Memory B cell (primary cell): ENCODE results near the gene TCP11L2.
"Not testable (repeated sequence)": the region's sequence is repeated elsewhere in the genome, so short reads cannot be mapped to it uniquely, and the experiment has no call there.

ENCODE experiments used
- ATAC-seq: fragments of 150-1000 bp; cut with Tn5 transposase; 2 replicates; pipeline ENCODE4 v1.10.0; 2021; ENCODE audit warnings: low read depth, mild to moderate bottlenecking, moderate library complexity
- DNase-seq, 2 donors: peaks; one replicate each; pipeline ENCODE4 v3.0.0; 2022; ENCODE audit warnings: low spot score in 2 of 2
- H3K27ac Mint-ChIP-seq: one replicate; pipeline ENCODE4 v1.8.0; 2022; ENCODE audit warnings: mild to moderate bottlenecking, moderate library complexity, mixed read lengths
- H3K27me3 Mint-ChIP-seq: one replicate; pipeline ENCODE4 v1.8.0; 2022; ENCODE audit warnings: mixed read lengths
- H3K36me3 Mint-ChIP-seq: one replicate; pipeline ENCODE4 v1.8.0; 2022; ENCODE audit warnings: mild to moderate bottlenecking, mixed read lengths
- H3K4me1 Mint-ChIP-seq: one replicate; pipeline ENCODE4 v1.8.0; 2022; ENCODE audit warnings: mixed read lengths
- H3K4me3 Mint-ChIP-seq: one replicate; pipeline ENCODE4 v1.8.0; 2022; ENCODE audit warnings: mild to moderate bottlenecking, moderate library complexity, mixed read lengths
- H3K9me3 Mint-ChIP-seq: one replicate; pipeline ENCODE4 v1.8.0; 2022; ENCODE audit warnings: mixed read lengths

The TCP11L2 gene

GRCh38 chr12:106358396-106359241 lies 56.1 kb downstream of the TCP11L2 start:
- no peak for DNase-seq
- peak overlapping the region; percentile 71 for H3K27ac Mint-ChIP-seq
- H3K27me3 Mint-ChIP-seq, result no peaks in the 10 kb centered on the region
- no peaks in the 10 kb centered on the region for H3K36me3 Mint-ChIP-seq
- no peak for ATAC-seq
- no peaks in the 10 kb centered on the region for H3K9me3 Mint-ChIP-seq
- peak overlapping the region; percentile 72 for H3K4me3 Mint-ChIP-seq
- H3K4me1 Mint-ChIP-seq, result peaks cover 9% of the 10 kb centered on the region

GRCh38 chr12:106359646-106360399 lies 57.3 kb downstream of the TCP11L2 start:
- peaks cover 4% of the 10 kb centered on the region for H3K36me3 Mint-ChIP-seq
- H3K9me3 Mint-ChIP-seq, result no peaks in the 10 kb centered on the region
- peaks cover 9% of the 10 kb centered on the region for H3K4me1 Mint-ChIP-seq
- no peak overlapping the region for H3K4me3 Mint-ChIP-seq
- ATAC-seq (no peak), DNase-seq (no peak)
- no peaks in the 10 kb centered on the region for H3K27me3 Mint-ChIP-seq
- no peak overlapping the region for H3K27ac Mint-ChIP-seq

- ATAC-seq, result no peak
Measured at GRCh38 chr12:106360400-106360994, 58.0 kb downstream of the TCP11L2 start.

GRCh38 chr12:106362971-106363370 lies 60.4 kb downstream of the TCP11L2 start:
- Mint-ChIP-seq H3K36me3 (peaks cover 5% of the 10 kb centered on the region), H3K4me3 (no peak overlapping the region), H3K27ac (no peak overlapping the region), H3K4me1 (peaks cover 5% of the 10 kb centered on the region), H3K9me3 (no peaks in the 10 kb centered on the region), H3K27me3 (no peaks in the 10 kb centered on the region)
- ATAC-seq (no peak), DNase-seq (no peak)

More at GRCh38 chr12:106360400-106360994, 58.0 kb downstream of the TCP11L2 start:
- H3K36me3 Mint-ChIP-seq, result peaks cover 4% of the 10 kb centered on the region
- no peak for DNase-seq
- H3K27me3 Mint-ChIP-seq, result no peaks in the 10 kb centered on the region
- H3K27ac Mint-ChIP-seq, result no peak overlapping the region
- no peaks in the 10 kb centered on the region for H3K9me3 Mint-ChIP-seq
- peaks cover 9% of the 10 kb centered on the region for H3K4me1 Mint-ChIP-seq
- no peak overlapping the region for H3K4me3 Mint-ChIP-seq

- ATAC-seq, result no peak
- Mint-ChIP-seq H3K36me3 (peaks cover 10% of the 10 kb centered on the region), H3K27ac (no peak overlapping the region), H3K9me3 (no peaks in the 10 kb centered on the region), H3K27me3 (no peaks in the 10 kb centered on the region), H3K4me3 (no peak overlapping the region), H3K4me1 (no peaks in the 10 kb centered on the region)
- no peak for DNase-seq
Measured at GRCh38 chr12:106364261-106364660, 61.7 kb downstream of the TCP11L2 start.

DNA sequence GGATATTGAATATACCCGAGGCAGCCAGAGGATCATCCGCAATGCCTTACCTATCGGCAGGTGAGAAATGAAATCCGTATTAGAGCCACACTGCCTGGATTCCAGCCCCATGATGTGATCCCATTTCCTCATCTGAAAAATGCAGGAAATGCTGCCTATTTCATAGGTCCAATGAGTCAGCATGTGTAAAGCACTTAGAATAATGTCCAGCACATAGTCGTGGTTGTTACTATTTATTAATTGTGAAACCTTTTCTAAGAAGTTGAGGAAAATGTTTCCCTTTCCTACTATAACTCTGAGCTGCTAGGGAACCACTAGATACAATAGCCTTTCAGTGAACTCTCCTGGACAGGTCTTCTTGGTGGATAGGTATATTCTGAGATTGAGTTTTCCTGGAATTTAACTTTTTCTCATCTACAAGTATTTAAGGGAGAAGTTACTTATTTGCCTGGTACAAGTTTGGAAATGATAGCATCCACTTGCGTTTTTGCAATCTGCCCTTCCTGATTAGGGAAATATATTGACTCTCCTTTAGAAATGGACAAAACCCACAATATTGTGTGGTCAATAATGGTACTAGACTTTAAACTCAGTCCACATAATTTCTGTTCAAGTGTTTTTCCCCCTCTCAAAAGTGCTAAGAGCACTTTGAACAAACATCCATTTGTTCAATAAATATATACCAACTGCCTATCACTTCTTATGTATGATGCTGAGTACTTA lies 67.3 kb downstream of the TCP11L2 start:
- DNase-seq, result no peak
- peaks cover 1% of the 10 kb centered on the region for H3K9me3 Mint-ChIP-seq
- no peaks in the 10 kb centered on the region for H3K27me3 Mint-ChIP-seq
- H3K27ac Mint-ChIP-seq, result no peak overlapping the region
- peaks cover 30% of the 10 kb centered on the region for H3K36me3 Mint-ChIP-seq
- no peak overlapping the region for H3K4me3 Mint-ChIP-seq
- no peak for ATAC-seq
- no peaks in the 10 kb centered on the region for H3K4me1 Mint-ChIP-seq

DNA sequence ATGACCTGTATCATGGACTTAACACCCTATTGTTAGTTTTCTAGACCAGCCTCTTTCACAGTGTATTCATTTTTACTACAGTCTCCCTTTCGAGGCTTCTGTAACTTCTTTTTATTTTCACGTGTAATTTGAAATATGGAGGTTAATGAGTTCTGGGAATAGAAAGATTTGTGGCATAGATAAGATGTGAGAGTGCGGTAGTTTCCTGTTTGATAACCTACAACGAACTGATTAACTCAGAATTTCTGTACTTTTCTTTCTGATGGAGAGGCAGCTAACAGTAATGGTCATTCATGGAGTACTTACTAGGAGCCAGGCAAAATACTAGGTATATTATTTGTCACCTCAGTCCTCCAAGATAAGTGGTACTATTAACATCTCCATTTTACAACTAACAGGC lies 76.3 kb downstream of the TCP11L2 start:
- Mint-ChIP-seq H3K36me3 (peaks cover 63% of the 10 kb centered on the region), H3K27ac (no peak overlapping the region)

DNA sequence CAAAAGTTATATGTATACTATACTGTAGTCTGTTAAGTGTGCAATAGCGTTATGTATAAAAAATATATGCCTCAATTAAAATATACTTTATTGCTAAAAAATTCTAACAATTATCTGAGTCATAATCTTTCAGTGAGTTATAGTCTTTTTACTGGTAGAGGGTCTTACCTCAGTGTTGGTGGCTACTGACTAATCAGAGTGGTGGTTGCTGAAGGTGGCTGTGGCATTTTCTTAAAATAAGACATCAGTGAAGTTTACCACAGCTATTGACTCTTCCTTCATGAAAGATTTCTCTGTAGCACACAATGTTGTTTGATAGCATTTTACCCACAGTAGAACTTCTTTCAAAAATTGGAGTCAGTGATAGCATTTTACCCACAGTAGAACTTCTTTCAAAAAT lies 78.4 kb downstream of the TCP11L2 start:
- ATAC-seq (no peak), DNase-seq (no peak)
- H3K4me3 Mint-ChIP-seq, result no peak overlapping the region
- H3K9me3 Mint-ChIP-seq, result peaks cover 1% of the 10 kb centered on the region
- no peak overlapping the region for H3K27ac Mint-ChIP-seq
- no peaks in the 10 kb centered on the region for H3K27me3 Mint-ChIP-seq
- H3K4me1 Mint-ChIP-seq, result no peaks in the 10 kb centered on the region
- peaks cover 51% of the 10 kb centered on the region for H3K36me3 Mint-ChIP-seq

More for the DNA sequence above, 76.3 kb downstream of the TCP11L2 start:
- Mint-ChIP-seq H3K4me3 (no peak overlapping the region), H3K4me1 (no peaks in the 10 kb centered on the region), H3K27me3 (no peaks in the 10 kb centered on the region), H3K9me3 (peaks cover 1% of the 10 kb centered on the region)
- ATAC-seq, result no peak
- DNase-seq, result no peak

- not testable (repeated sequence) for ATAC-seq, H3K4me3 Mint-ChIP-seq, H3K27ac Mint-ChIP-seq, H3K9me3 Mint-ChIP-seq, DNase-seq, H3K4me1 Mint-ChIP-seq, H3K27me3 Mint-ChIP-seq
- H3K36me3 Mint-ChIP-seq, result peaks cover 42% of the 10 kb centered on the region
Measured at GRCh38 chr12:106381866-106382265, 79.3 kb downstream of the TCP11L2 start.

- Mint-ChIP-seq H3K36me3 (peaks cover 21% of the 10 kb centered on the region), H3K4me1 (no peaks in the 10 kb centered on the region)
- ATAC-seq, result no peak
Measured at GRCh38 chr12:106386813-106387535, 84.4 kb downstream of the TCP11L2 start.

DNA sequence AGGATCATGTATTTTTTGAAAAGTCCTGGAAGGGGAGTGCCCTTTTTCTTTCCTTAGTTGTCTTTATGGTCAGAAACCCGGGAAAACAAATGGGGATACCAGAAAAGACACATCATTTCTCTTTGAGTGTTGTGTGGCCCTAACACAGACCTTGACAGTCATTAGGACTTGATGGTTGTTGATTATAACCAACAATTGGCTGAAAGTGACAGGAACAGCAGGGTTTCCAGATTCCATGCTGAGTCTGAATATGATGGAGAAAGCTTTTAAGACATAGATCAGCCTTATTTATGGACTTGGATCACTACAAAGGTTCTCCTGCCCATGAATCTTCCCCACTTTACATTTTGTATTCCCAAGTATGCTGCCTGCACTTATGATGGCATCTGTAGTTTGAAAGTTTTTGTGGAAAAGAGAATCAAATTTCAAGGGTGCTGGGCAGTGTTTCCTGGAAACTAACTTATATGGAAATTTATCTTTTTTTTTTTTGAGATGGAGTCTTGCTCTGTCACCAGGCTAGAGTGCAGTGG lies 85.4 kb downstream of the TCP11L2 start:
- Mint-ChIP-seq H3K27me3 (no peaks in the 10 kb centered on the region), H3K36me3 (peaks cover 15% of the 10 kb centered on the region), H3K4me1 (no peaks in the 10 kb centered on the region), H3K9me3 (peaks cover 1% of the 10 kb centered on the region), H3K4me3 (no peak overlapping the region), H3K27ac (no peak overlapping the region)
- ATAC-seq (no peak), DNase-seq (no peak)

More at GRCh38 chr12:106386813-106387535, 84.4 kb downstream of the TCP11L2 start:
- H3K27me3 Mint-ChIP-seq, result no peaks in the 10 kb centered on the region
- peaks cover 1% of the 10 kb centered on the region for H3K9me3 Mint-ChIP-seq
- H3K27ac Mint-ChIP-seq, result no peak overlapping the region
- no peak overlapping the region for H3K4me3 Mint-ChIP-seq
- DNase-seq, result no peak

GRCh38 chr12:106389151-106389550 lies 86.6 kb downstream of the TCP11L2 start:
- Mint-ChIP-seq H3K27ac (no peak overlapping the region), H3K4me3 (no peak overlapping the region), H3K27me3 (no peaks in the 10 kb centered on the region), H3K9me3 (no peaks in the 10 kb centered on the region), H3K4me1 (no peaks in the 10 kb centered on the region), H3K36me3 (peaks cover 18% of the 10 kb centered on the region)
- no peak for DNase-seq
- no peak for ATAC-seq

DNA sequence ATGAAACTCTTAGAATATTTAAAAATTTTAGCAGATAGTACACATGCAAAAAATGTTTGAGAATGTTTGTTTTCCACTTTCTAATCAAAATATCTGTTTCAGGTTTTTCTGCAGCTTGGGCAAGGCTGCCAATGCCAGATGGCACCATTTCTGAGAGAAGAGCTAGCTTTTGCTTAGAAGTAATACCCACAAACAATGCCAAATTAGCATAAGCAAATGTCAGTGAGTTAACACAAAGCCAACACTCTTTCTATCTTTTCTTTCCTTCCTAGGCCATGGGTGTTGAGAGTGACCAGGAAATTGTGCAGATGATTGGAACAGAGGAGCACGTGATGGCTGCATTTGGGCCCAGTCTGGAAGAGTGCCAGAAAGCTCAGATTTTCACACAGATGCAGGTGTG lies 90.2 kb downstream of the TCP11L2 start:
- H3K4me3 Mint-ChIP-seq, result no peak overlapping the region
- no peaks in the 10 kb centered on the region for H3K9me3 Mint-ChIP-seq
- peaks cover 38% of the 10 kb centered on the region for H3K36me3 Mint-ChIP-seq
- no peaks in the 10 kb centered on the region for H3K4me1 Mint-ChIP-seq
- ATAC-seq, result no peak
- H3K27ac Mint-ChIP-seq, result no peak overlapping the region
- DNase-seq, result no peak
- no peaks in the 10 kb centered on the region for H3K27me3 Mint-ChIP-seq
